GM23338 (cell line): ENCODE measurements around the gene SEC61G. TPM values are rescaled to one million over a fixed set of nuclear protein-coding genes. Genes with fewer than 3 reads are reported as not detected.

Experiments used
- ATAC-seq: fragments of 200-7000 bp; cut with Tn5 transposase; 3 replicates; pipeline ENCODE4 v1.9.1; 2020
- DNase-seq: peaks from one replicate; pipeline ENCODE4 v3.0.0-alpha.2; 2015; ENCODE audit warnings: low spot score
- H2AFZ ChIP-seq: fragments of 200-600 bp; sonication (generic); 2 replicates; pipeline ENCODE4 v1.8.0; 2016; ENCODE audit warnings: antibody characterized with exemption, mild to moderate bottlenecking, moderate library complexity
- H3F3A ChIP-seq: fragments of 200-600 bp; sonication (generic); replicated peaks from 2 replicates; pipeline ENCODE4 v1.8.0; 2017; ENCODE audit warnings: antibody characterized with exemption, mixed run types, low read depth
- H3K27ac ChIP-seq: fragments of 200-600 bp; sonication (generic); 2 replicates; pipeline ENCODE4 v1.6.1; 2016; ENCODE audit warnings: low read depth
- H3K27me3 ChIP-seq: fragments of 200-600 bp; sonication (generic); 2 replicates; pipeline ENCODE4 v1.8.0; 2016; ENCODE audit warnings: mild to moderate bottlenecking, mixed run types, moderate library complexity; ENCODE audit not compliant: insufficient read depth
- H3K36me3 ChIP-seq: fragments of 200-600 bp; sonication (generic); 2 replicates; pipeline ENCODE4 v1.8.0; 2016; ENCODE audit warnings: mild to moderate bottlenecking; ENCODE audit not compliant: insufficient read depth
- H3K4me1 ChIP-seq: fragments of 200-600 bp; sonication (generic); 2 replicates; pipeline ENCODE4 v1.8.0; 2016; ENCODE audit warnings: mild to moderate bottlenecking, moderate library complexity; ENCODE audit not compliant: insufficient read depth
- H3K4me2 ChIP-seq: fragments of 200-600 bp; sonication (generic); 2 replicates; pipeline ENCODE4 v1.7.1; 2017; ENCODE audit warnings: mixed run types
- H3K4me3 ChIP-seq: fragments of 200-600 bp; sonication (generic); 2 replicates; pipeline ENCODE4 v1.6.1; 2016; ENCODE audit warnings: mixed run types
- H3K79me2 ChIP-seq: fragments of 200-600 bp; sonication (generic); replicated peaks from 2 replicates; pipeline ENCODE4 v1.8.0; 2017; ENCODE audit warnings: mild to moderate bottlenecking; ENCODE audit not compliant: insufficient read depth
- H3K9me2 ChIP-seq: fragments of 200-600 bp; sonication (generic); 2 replicates; pipeline ENCODE4 v1.8.0; 2017; ENCODE audit not compliant: insufficient read depth
- H4K20me1 ChIP-seq: fragments of 200-600 bp; sonication (generic); replicated peaks from 2 replicates; pipeline ENCODE4 v1.8.0; 2017; ENCODE audit warnings: mild to moderate bottlenecking; ENCODE audit not compliant: insufficient read depth
- H3K27ac Mint-ChIP-seq: 2 replicates; pipeline ENCODE4 v1.8.0; 2020; ENCODE audit warnings: inconsistent platforms, mild to moderate bottlenecking, moderate library complexity, mixed read lengths
- H3K27me3 Mint-ChIP-seq: 3 replicates; pipeline ENCODE4 v1.8.0; 2022; ENCODE audit warnings: low read depth, mild to moderate bottlenecking, moderate library complexity, mixed read lengths, inconsistent platforms; ENCODE audit not compliant: insufficient read depth, poor library complexity
- H3K36me3 Mint-ChIP-seq: 3 replicates; pipeline ENCODE4 v1.8.0; 2021; ENCODE audit warnings: low read depth, mild to moderate bottlenecking, inconsistent platforms, moderate library complexity, mixed read lengths
- H3K4me1 Mint-ChIP-seq: 3 replicates; pipeline ENCODE4 v1.8.0; 2020; ENCODE audit warnings: mild to moderate bottlenecking, inconsistent platforms, mixed read lengths
- H3K4me3 Mint-ChIP-seq: 3 replicates; pipeline ENCODE4 v1.8.0; 2021; ENCODE audit warnings: moderate library complexity, mild to moderate bottlenecking, inconsistent platforms, mixed read lengths
- H3K9me3 Mint-ChIP-seq: 3 replicates; pipeline ENCODE4 v1.8.0; 2020; ENCODE audit warnings: moderate library complexity, mild to moderate bottlenecking, inconsistent platforms, mixed read lengths
- CREB1 ChIP-seq: fragments of 250-450 bp; sonication (Bioruptor Pico); IDR thresholded peaks from 2 replicates; pipeline ENCODE4 v1.5.0; 2020; ENCODE audit warnings: low read depth, mild to moderate bottlenecking, moderate library complexity
- JUNB ChIP-seq: IDR thresholded peaks from one replicate; pipeline ENCODE4 v1.6.1; 2016; ENCODE audit warnings: antibody characterized with exemption; ENCODE audit not compliant: unreplicated experiment
- NANOG ChIP-seq: IDR thresholded peaks from 2 replicates; pipeline ENCODE4 v1.6.1; 2016; ENCODE audit warnings: antibody characterized with exemption, borderline replicate concordance
- POLR2AphosphoS5 ChIP-seq: IDR thresholded peaks from 2 replicates; pipeline ENCODE4 v1.6.1; 2016; ENCODE audit warnings: antibody characterized with exemption, low read depth
- ZNF331 ChIP-seq: fragments of 250-450 bp; sonication (Bioruptor Pico); IDR thresholded peaks from 2 replicates; pipeline ENCODE4 v1.5.0; 2020; ENCODE audit warnings: low read depth, mild to moderate bottlenecking, moderate library complexity
- polyA plus RNA-seq: library from polyadenylated mRNA; unstranded; fragments of >200 nt; fragmentation: Nextera tagmentation; extraction: Ambion mirVana; gene quantifications from 2 replicates; pipeline ENCODE4 v1.2.1, GENCODE V29; 2016
- total RNA-seq: library from RNA; depleted of rRNA; stranded (reverse); fragments of >200 nt; shearing (Covaris generic); gene quantifications from 2 replicates; pipeline ENCODE4 v1.2.3, GENCODE V29; 2014
- TF ChIP-seq, protein P1 (sequence below): IDR thresholded peaks from one replicate; pipeline ENCODE4 v1.6.1; 2018; ENCODE audit warnings: antibody characterized with exemption; ENCODE audit not compliant: unreplicated experiment
- TF ChIP-seq, protein P2 (sequence below): fragments of 250-450 bp; sonication (Bioruptor Pico); IDR thresholded peaks from 2 replicates; pipeline ENCODE4 v1.5.0; 2020; ENCODE audit warnings: mild to moderate bottlenecking, moderate library complexity

Gene SEC61G
- total and polyA plus RNA-seq, 2 experiments from 2014 or later: 350 to 497 TPM

DNA sequence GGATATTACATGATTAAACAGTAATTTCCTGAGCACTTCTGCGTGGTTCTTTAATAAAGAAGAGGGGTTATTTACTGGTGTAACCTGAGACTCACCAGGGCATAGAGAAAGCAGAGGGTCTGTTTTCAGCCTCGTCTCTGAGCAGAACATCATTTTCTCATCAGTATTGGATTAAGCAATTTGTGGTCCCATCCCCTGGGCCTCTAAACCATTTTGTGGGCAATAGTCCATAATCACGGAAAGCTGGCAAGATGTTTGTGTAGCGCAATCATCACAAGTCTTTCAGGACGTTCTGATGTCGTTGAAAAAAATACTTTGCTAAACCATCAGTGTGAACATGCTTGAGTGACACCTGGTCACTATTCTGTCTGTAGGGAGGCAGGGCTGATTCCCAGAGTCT, 37.1 kb upstream of the SEC61G start:
- H3K4me1 ChIP-seq: no peaks in the 10 kb centered on the region

DNA sequence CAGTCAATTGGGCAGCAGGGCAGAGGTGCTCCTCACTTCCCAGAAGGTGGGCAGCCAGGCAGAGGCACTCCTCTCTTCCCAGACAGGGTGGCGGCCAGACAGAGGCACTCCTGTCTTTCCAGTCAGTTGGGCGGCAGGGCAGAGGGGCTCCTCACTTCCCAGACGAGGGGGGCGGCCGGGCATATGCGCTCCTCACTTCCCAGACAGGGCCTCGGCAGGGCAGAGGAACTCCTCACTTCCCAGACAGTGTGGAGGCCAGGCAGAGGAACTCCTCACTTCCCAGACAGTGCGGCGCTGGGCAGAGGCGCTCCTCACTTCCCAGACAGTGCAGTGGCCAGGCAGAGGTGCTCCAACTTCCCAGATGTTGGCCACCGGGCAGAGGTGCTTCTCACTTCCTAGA, 33.4 kb upstream of the SEC61G start:
- H3K4me3 ChIP-seq: no peak overlapping the region
- H3K9me2 ChIP-seq: peaks cover 5% of the 10 kb centered on the region; the same call in 1 of the 2 replicates
- H3F3A ChIP-seq: no peaks in the 10 kb centered on the region
- H2AFZ ChIP-seq: no peak overlapping the region
- H3K27ac ChIP-seq: no peak overlapping the region
- no peaks in the 10 kb centered on the region for H3K36me3 ChIP-seq
- Mint-ChIP-seq H3K9me3 (no peaks in the 10 kb centered on the region), H3K27me3 (peaks cover 4% of the 10 kb centered on the region), H3K27ac (no peak overlapping the region), H3K36me3 (no peaks in the 10 kb centered on the region), H3K4me1 (peaks cover 8% of the 10 kb centered on the region; the same call in 2 of the 3 replicates), H3K4me3 (no peak overlapping the region)
- ATAC-seq (no peak), DNase-seq (no peak)
- H4K20me1 ChIP-seq: no peaks in the 10 kb centered on the region
- H3K4me2 ChIP-seq: no peak overlapping the region
- H3K27me3 ChIP-seq: no peaks in the 10 kb centered on the region
- H3K4me1 ChIP-seq: 0 out of 2 replicates have a peak, but pooled peaks cover 4% of the 10 kb centered on the region
- no peak for TF ChIP-seq ZNF331 (CRISPR knock-in tag)
- no peak for TF ChIP-seq CREB1
- TF ChIP-seq, protein P1, sequence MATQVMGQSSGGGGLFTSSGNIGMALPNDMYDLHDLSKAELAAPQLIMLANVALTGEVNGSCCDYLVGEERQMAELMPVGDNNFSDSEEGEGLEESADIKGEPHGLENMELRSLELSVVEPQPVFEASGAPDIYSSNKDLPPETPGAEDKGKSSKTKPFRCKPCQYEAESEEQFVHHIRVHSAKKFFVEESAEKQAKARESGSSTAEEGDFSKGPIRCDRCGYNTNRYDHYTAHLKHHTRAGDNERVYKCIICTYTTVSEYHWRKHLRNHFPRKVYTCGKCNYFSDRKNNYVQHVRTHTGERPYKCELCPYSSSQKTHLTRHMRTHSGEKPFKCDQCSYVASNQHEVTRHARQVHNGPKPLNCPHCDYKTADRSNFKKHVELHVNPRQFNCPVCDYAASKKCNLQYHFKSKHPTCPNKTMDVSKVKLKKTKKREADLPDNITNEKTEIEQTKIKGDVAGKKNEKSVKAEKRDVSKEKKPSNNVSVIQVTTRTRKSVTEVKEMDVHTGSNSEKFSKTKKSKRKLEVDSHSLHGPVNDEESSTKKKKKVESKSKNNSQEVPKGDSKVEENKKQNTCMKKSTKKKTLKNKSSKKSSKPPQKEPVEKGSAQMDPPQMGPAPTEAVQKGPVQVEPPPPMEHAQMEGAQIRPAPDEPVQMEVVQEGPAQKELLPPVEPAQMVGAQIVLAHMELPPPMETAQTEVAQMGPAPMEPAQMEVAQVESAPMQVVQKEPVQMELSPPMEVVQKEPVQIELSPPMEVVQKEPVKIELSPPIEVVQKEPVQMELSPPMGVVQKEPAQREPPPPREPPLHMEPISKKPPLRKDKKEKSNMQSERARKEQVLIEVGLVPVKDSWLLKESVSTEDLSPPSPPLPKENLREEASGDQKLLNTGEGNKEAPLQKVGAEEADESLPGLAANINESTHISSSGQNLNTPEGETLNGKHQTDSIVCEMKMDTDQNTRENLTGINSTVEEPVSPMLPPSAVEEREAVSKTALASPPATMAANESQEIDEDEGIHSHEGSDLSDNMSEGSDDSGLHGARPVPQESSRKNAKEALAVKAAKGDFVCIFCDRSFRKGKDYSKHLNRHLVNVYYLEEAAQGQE: no peak
- TF ChIP-seq, protein P2, sequence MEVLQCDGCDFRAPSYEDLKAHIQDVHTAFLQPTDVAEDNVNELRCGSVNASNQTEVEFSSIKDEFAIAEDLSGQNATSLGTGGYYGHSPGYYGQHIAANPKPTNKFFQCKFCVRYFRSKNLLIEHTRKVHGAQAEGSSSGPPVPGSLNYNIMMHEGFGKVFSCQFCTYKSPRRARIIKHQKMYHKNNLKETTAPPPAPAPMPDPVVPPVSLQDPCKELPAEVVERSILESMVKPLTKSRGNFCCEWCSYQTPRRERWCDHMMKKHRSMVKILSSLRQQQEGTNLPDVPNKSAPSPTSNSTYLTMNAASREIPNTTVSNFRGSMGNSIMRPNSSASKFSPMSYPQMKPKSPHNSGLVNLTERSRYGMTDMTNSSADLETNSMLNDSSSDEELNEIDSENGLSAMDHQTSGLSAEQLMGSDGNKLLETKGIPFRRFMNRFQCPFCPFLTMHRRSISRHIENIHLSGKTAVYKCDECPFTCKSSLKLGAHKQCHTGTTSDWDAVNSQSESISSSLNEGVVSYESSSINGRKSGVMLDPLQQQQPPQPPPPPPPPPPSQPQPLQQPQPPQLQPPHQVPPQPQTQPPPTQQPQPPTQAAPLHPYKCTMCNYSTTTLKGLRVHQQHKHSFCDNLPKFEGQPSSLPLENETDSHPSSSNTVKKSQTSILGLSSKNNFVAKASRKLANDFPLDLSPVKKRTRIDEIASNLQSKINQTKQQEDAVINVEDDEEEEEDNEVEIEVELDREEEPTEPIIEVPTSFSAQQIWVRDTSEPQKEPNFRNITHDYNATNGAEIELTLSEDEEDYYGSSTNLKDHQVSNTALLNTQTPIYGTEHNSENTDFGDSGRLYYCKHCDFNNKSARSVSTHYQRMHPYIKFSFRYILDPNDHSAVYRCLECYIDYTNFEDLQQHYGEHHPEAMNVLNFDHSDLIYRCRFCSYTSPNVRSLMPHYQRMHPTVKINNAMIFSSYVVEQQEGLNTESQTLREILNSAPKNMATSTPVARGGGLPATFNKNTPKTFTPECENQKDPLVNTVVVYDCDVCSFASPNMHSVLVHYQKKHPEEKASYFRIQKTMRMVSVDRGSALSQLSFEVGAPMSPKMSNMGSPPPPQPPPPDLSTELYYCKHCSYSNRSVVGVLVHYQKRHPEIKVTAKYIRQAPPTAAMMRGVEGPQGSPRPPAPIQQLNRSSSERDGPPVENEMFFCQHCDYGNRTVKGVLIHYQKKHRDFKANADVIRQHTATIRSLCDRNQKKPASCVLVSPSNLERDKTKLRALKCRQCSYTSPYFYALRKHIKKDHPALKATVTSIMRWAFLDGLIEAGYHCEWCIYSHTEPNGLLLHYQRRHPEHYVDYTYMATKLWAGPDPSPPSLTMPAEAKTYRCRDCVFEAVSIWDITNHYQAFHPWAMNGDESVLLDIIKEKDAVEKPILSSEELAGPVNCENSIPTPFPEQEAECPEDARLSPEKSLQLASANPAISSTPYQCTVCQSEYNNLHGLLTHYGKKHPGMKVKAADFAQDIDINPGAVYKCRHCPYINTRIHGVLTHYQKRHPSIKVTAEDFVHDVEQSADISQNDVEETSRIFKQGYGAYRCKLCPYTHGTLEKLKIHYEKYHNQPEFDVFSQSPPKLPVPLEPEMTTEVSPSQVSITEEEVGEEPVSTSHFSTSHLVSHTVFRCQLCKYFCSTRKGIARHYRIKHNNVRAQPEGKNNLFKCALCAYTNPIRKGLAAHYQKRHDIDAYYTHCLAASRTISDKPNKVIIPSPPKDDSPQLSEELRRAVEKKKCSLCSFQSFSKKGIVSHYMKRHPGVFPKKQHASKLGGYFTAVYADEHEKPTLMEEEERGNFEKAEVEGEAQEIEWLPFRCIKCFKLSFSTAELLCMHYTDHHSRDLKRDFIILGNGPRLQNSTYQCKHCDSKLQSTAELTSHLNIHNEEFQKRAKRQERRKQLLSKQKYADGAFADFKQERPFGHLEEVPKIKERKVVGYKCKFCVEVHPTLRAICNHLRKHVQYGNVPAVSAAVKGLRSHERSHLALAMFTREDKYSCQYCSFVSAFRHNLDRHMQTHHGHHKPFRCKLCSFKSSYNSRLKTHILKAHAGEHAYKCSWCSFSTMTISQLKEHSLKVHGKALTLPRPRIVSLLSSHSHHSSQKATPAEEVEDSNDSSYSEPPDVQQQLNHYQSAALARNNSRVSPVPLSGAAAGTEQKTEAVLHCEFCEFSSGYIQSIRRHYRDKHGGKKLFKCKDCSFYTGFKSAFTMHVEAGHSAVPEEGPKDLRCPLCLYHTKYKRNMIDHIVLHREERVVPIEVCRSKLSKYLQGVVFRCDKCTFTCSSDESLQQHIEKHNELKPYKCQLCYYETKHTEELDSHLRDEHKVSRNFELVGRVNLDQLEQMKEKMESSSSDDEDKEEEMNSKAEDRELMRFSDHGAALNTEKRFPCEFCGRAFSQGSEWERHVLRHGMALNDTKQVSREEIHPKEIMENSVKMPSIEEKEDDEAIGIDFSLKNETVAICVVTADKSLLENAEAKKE (CRISPR knock-in tag): no peak
- no peak for TF ChIP-seq NANOG
- no peak for TF ChIP-seq POLR2AphosphoS5
- TF ChIP-seq JUNB: no peak
- no peaks in the 10 kb centered on the region for H3K79me2 ChIP-seq

More for the DNA sequence above, 37.1 kb upstream of the SEC61G start:
- no peaks in the 10 kb centered on the region for H3K36me3 ChIP-seq
- no peak overlapping the region for H3K27ac ChIP-seq
- H3K79me2 ChIP-seq: no peaks in the 10 kb centered on the region
- H3K4me3 ChIP-seq: no peak overlapping the region
- peak overlapping the region; percentile 69 for H2AFZ ChIP-seq
- H3K4me1 Mint-ChIP-seq: peaks cover 3% of the 10 kb centered on the region; the same call in 2 of the 3 replicates
- no peaks in the 10 kb centered on the region for H4K20me1 ChIP-seq
- H3K27ac Mint-ChIP-seq: no peak overlapping the region
- no peaks in the 10 kb centered on the region for H3K9me3 Mint-ChIP-seq
- TF ChIP-seq CREB1: no peak
- no peak for TF ChIP-seq JUNB
- DNase-seq (no peak), ATAC-seq (no peak)
- H3K4me2 ChIP-seq: no peak overlapping the region
- H3K27me3 Mint-ChIP-seq: peaks cover 9% of the 10 kb centered on the region
- no peaks in the 10 kb centered on the region for H3K27me3 ChIP-seq
- peaks cover 11% of the 10 kb centered on the region; the same call in 1 of the 2 replicates for H3K9me2 ChIP-seq
- H3F3A ChIP-seq: no peaks in the 10 kb centered on the region
- no peaks in the 10 kb centered on the region for H3K36me3 Mint-ChIP-seq
- no peak overlapping the region for H3K4me3 Mint-ChIP-seq
